Upper lobe of left lung (tissue), 4 donors: ENCODE measurements around the gene TMEM107.

Experiments used
- CTCF ChIP-seq, 6 experiments: fragments of 450-650 bp in 4 of 6; fragments of 200-600 bp in 2 of 6; sonication (generic) in 2 of 6; IDR thresholded peaks; one replicate each; pipeline ENCODE4 v1.5.1; 2016 to 2019; ENCODE audit warnings: antibody characterized with exemption in 6 of 6
- EP300 ChIP-seq, 4 donors: sonication (generic); formaldehyde crosslinking; IDR thresholded peaks; one replicate each; pipeline ENCODE4 v1.5.1; 2017; ENCODE audit warnings: antibody characterized with exemption in 4 of 4, control low read depth in 2 of 4
- POLR2A ChIP-seq, 4 donors: fragments of 450-650 bp; IDR thresholded peaks; one replicate each; pipeline ENCODE4 v1.5.1; 2016 to 2017; ENCODE audit warnings: antibody characterized with exemption in 4 of 4, mild to moderate bottlenecking in 2 of 4

DNA sequence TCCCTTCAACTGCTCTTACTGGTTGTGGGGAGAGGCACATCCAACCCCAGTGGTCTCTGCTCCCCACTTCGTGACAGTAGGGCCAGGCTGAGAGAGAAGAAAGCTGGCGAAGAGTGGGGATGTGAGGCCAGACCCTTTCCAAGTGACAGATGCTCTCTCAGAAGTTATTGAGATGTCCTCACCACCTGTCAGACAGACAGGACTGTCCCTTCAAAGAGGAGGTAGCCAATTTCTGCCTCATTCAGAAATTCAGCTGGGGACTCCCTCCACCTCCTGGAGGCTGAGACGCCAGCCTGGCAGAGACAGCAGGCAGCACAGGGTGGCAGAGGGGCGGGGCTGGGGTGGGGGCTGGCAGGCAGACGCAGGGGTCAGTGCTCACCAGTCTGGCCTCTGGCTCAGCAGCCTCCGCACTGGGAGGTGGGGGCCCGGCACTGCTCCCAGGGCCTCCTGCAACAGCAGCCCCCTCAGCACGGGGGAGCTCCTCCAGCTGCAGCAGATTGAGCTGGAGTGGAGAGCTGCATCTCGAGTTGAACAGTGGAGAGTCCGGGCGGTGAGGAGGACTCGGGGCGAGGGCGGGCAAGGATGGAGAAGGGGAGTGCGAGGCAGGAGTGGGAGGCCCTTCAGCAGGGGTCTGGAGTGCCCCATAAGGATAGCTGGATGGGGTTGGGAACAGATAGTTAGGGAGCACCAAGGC, 33.1 kb downstream of the TMEM107 start:
- TF ChIP-seq CTCF (IDR thresholded peaks at IDR 0.05) (no peak), POLR2A (IDR thresholded peaks at IDR 0.05) (no peak), EP300 (IDR thresholded peaks at IDR 0.05) (no peak)
